Measurements from ENCODE around the gene TRMT112. TPM values are rescaled to one million over a fixed set of nuclear protein-coding genes. Genes with fewer than 3 reads are reported as not detected.

TRMT112 gene
- total RNA-seq, 1 donor from 2014 or later, result 126 TPM

- Mint-ChIP-seq H3K4me3 (ENCODE audit: unreplicated experiment) (peak within 1 kb of the TSS; percentile 70), H3K36me3 (ENCODE audit: low read depth) (no peaks in the 10 kb centered on the region), H3K4me1 (ENCODE audit: low read depth) (peaks cover 21% of the 10 kb centered on the region), H3K27me3 (ENCODE audit: low read depth) (peaks cover 24% of the 10 kb centered on the region), H3K9me3 (ENCODE audit: low read depth) (no peaks in the 10 kb centered on the region), H3K27ac (ENCODE audit: unreplicated experiment) (peak within 1 kb of the TSS; percentile 63)
- DNase-seq (ENCODE audit: low spot score), result no peak
- no peak for TF ChIP-seq CTCF (IDR thresholded peaks at IDR 0.05)
Observed at GRCh38 chr11:64299847-64300648, 17.3 kb downstream of the TRMT112 start, which contains the start of gene CATSPERZ. TSS of gene CATSPERZ (plus strand) at chr11:64300358. CDS start at chr11:64300411, 53 bp downstream.

- Mint-ChIP-seq H3K4me3 (ENCODE audit: unreplicated experiment) (peak overlapping the region; percentile 66), H3K4me1 (ENCODE audit: low read depth) (peaks cover 24% of the 10 kb centered on the region), H3K27me3 (ENCODE audit: low read depth) (peaks cover 24% of the 10 kb centered on the region), H3K36me3 (ENCODE audit: low read depth) (no peaks in the 10 kb centered on the region), H3K9me3 (ENCODE audit: low read depth) (no peaks in the 10 kb centered on the region), H3K27ac (ENCODE audit: unreplicated experiment) (no peak overlapping the region)
- TF ChIP-seq CTCF (IDR thresholded peaks at IDR 0.05), result peak; percentile 7
- no peak for DNase-seq (ENCODE audit: low spot score)
Observed at GRCh38 chr11:64298966-64299846, 18.2 kb downstream of the TRMT112 start.

DNA sequence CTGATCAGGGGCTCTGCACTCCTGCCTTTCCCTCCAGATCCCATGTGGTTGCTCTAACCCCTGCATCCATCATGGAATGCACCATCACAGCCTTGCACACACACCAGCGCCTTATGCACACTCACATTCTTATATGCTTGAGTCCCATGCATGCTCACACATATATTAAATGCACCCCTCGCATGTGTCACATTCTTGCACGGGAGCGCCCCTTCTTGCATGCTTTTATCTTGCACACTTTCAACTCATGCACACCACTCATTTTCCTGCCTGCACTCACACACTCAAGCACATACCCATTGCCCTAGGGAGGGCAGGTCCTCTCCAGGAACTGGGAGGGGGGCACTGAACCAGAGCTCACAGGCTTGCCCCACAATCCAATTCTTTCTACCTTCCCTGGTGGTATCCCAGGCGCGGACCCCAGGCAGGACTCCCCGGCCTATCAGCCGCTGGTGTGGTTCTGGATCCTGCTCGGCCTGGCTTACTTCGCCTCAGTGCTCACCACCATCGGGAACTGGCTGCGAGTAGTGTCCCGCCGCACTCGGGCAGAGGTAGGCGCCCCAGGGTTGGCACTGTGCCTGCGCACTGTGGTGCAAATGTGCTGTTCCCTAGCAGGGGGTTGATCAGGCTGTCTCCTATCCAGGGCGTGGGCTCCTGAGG lies 19.5 kb downstream of the TRMT112 start:
- H3K36me3 Mint-ChIP-seq (ENCODE audit: low read depth), result no peaks in the 10 kb centered on the region
- H3K9me3 Mint-ChIP-seq (ENCODE audit: low read depth), result no peaks in the 10 kb centered on the region
- H3K4me1 Mint-ChIP-seq (ENCODE audit: low read depth), result peaks cover 22% of the 10 kb centered on the region
- TF ChIP-seq CTCF (IDR thresholded peaks at IDR 0.05), result no peak
- H3K27me3 Mint-ChIP-seq (ENCODE audit: low read depth), result peaks cover 27% of the 10 kb centered on the region
- DNase-seq (ENCODE audit: low spot score), result no peak
- no peak overlapping the region for H3K27ac Mint-ChIP-seq (ENCODE audit: unreplicated experiment)
- H3K4me3 Mint-ChIP-seq (ENCODE audit: unreplicated experiment), result no peak overlapping the region

- H3K27me3 Mint-ChIP-seq (ENCODE audit: low read depth), result peaks cover 27% of the 10 kb centered on the region
- no peak overlapping the region for H3K4me3 Mint-ChIP-seq (ENCODE audit: unreplicated experiment)
- no peaks in the 10 kb centered on the region for H3K9me3 Mint-ChIP-seq (ENCODE audit: low read depth)
- DNase-seq (ENCODE audit: low spot score), result no peak
- peaks cover 25% of the 10 kb centered on the region for H3K4me1 Mint-ChIP-seq (ENCODE audit: low read depth)
- no peak overlapping the region for H3K27ac Mint-ChIP-seq (ENCODE audit: unreplicated experiment)
- TF ChIP-seq CTCF (IDR thresholded peaks at IDR 0.05), result no peak
- no peaks in the 10 kb centered on the region for H3K36me3 Mint-ChIP-seq (ENCODE audit: low read depth)
Observed at GRCh38 chr11:64296830-64297698, 20.3 kb downstream of the TRMT112 start.

All from chondrocyte (in vitro differentiated cells).